ENCODE data around the gene MEGF8. TPM values are rescaled to one million over a fixed set of nuclear protein-coding genes. Genes with fewer than 3 reads are reported as not detected.

Gene MEGF8
- total RNA-seq, 1 donor from 2014 or later, result 30.2 TPM

GRCh38 chr19:42396381-42397262, 71.2 kb downstream of the MEGF8 start:
- TF ChIP-seq CTCF (conservative IDR thresholded peaks at IDR 0.05; ENCODE audit: low read depth, low read length), result no peak
- peak; percentile 86 for DNase-seq (ENCODE audit: low read depth)
- H3K4me3 ChIP-seq (ENCODE audit: low read depth, low read length), result peak overlapping the region; percentile 70

GRCh38 chr19:42397263-42398166, 72.1 kb downstream of the MEGF8 start:
- TF ChIP-seq CTCF (conservative IDR thresholded peaks at IDR 0.05; ENCODE audit: low read depth, low read length), result no peak
- H3K4me3 ChIP-seq (ENCODE audit: low read depth, low read length), result peak overlapping the region; percentile 70
- no peak for DNase-seq (ENCODE audit: low read depth)

GRCh38 chr19:42400404-42400803, 75.0 kb downstream of the MEGF8 start:
- DNase-seq (ENCODE audit: low read depth), result no peak
- no peak overlapping the region for H3K4me3 ChIP-seq (ENCODE audit: low read depth, low read length)
- no peak for TF ChIP-seq CTCF (conservative IDR thresholded peaks at IDR 0.05; ENCODE audit: low read depth, low read length)

- peak; percentile 91 for TF ChIP-seq CTCF (conservative IDR thresholded peaks at IDR 0.05; ENCODE audit: low read depth, low read length)
- no peak for DNase-seq (ENCODE audit: low read depth)
- H3K4me3 ChIP-seq (ENCODE audit: low read depth, low read length), result peak overlapping the region; percentile 56
Measured at GRCh38 chr19:42401365-42402303, 76.2 kb downstream of the MEGF8 start.

DNA sequence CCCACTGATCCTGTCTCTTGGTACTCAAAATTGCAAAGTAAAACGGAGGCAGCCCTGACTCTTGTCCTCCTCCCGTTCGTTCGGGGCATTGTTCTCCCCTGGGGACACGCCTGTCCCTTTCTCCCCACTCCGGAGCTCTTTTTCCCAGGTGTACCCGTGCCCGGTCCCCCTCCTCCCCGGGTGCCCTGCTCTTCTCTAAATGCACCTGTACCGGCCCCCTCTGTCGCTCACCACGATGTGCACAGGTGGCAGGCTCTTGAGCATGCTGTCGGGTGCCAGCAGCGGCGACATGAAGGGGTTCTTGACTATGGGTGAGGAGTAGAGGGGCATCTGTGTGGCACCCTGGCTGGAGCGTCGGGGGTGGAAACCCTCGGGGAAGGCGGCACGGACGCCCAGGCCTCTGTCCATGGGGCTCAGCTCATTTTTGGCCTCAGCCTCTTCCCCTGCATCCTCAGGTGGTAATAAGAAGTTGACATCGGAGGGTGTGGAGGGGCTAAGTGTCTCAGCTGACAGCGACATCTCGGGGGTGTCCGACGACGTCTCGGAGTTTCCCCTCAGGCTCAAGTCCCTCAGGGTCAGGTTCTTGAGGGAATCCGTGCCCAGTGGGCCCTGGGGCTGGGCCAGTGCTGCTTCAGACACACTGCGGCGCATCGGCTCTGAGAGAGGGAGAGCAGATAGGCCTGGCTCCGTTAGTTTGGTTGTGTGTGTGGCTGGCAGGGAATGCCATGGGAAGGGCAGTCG, 77.1 kb downstream of the MEGF8 start:
- H3K4me3 ChIP-seq (ENCODE audit: low read depth, low read length), result peak overlapping the region; percentile 56
- no peak for TF ChIP-seq CTCF (conservative IDR thresholded peaks at IDR 0.05; ENCODE audit: low read depth, low read length)
- DNase-seq (ENCODE audit: low read depth), result no peak

DNA sequence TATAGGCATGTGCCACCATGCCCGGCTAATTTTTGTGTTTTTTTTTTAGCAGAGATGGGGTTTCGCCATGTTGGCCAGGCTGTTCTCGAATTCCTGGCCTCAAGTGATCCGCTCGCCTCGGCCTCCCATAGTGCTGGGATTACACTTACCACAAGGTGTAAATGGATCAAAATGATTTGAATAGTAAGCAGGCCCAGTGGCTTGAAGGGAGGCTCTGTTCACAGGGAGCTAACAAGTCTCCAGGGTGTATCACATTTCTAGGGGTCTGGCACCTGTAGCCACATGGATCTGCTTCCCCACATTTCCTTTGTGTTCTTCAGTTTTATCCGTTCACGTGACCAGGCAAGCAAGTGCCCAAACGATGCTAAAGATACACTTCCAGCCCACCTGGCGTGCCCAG, 78.2 kb downstream of the MEGF8 start:
- TF ChIP-seq CTCF (conservative IDR thresholded peaks at IDR 0.05; ENCODE audit: low read depth, low read length), result no peak
- no peak overlapping the region for H3K4me3 ChIP-seq (ENCODE audit: low read depth, low read length)
- DNase-seq (ENCODE audit: low read depth), result no peak
